ENCODE measurements around the gene TTC23.
A peak's percentile ranks its signal among the peaks of the same experiment; 100 is the strongest.

- TF ChIP-seq CTCF (IDR thresholded peaks at IDR 0.05): no peak
- no peak for TF ChIP-seq POLR2A (IDR thresholded peaks at IDR 0.05)
- peak in 2 of 4 donors; percentile 2 to 59 for TF ChIP-seq POLR2AphosphoS5 (IDR thresholded peaks at IDR 0.05)
Observed at GRCh38 chr15:99117563-99118257, 131.7 kb downstream of the TTC23 start.
